Measurements from ENCODE around the gene HACE1. TPM values are rescaled to one million over a fixed set of nuclear protein-coding genes. Genes with fewer than 3 reads are reported as not detected.
"Not testable (repeated sequence)": the region's sequence is repeated elsewhere in the genome, so short reads cannot be mapped to it uniquely, and the experiment has no call there.

Gene HACE1
- polyA plus RNA-seq, 6 donors from 2014 or later: 2.6 to 6.4 (median 5.1) TPM

- H3K4me1 Mint-ChIP-seq: peaks cover 3 to 36% (median 4%) of the 10 kb centered on the region in 3 donors
- H3K9me3 Mint-ChIP-seq: peaks cover 5 to 21% (median 19%) of the 10 kb centered on the region in 7 donors
- not testable (repeated sequence) for H3K27me3 Mint-ChIP-seq; DNase-seq; H3K4me3 Mint-ChIP-seq; ATAC-seq (ENCODE audit: low read depth in 2 of 2)
- H3K36me3 Mint-ChIP-seq: peaks cover 32 to 42% of the 10 kb centered on the region in 2 donors
- peak overlapping the region in 1 of 6 donors; percentile 55 for H3K27ac Mint-ChIP-seq
Observed at GRCh38 chr6:104805335-104805734, 54.4 kb downstream of the HACE1 start.

DNA sequence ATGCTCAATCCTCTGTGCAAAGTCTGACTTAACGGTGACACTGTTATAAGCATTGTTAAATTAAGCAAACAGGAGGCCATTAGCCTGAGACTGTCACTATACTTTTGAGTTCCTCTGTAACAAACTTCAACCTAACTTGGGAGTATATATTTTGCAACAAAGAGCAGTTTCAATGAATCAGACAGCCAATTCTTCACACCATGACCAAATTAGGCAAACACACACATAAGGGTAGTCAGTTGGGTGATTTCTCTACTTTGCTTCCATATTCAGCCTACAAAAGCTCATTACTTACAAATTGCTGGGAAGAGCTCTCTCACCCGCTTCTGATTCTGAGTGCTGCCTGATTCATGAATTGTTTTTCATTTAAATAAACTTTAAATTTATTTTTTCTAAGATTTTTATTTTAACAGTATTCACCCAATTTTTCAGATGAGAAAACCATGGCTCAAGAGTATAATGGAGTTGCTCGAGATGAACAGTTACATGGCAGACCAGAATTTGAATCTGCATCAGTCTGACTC is 60.5 kb downstream of the HACE1 start:
- no peak overlapping the region for H3K27ac Mint-ChIP-seq
- peaks cover 3 to 32% (median 4%) of the 10 kb centered on the region in 3 donors for H3K4me1 Mint-ChIP-seq
- ATAC-seq (ENCODE audit: low read depth in 2 of 2): no peak
- no peaks in the 10 kb centered on the region for H3K27me3 Mint-ChIP-seq
- H3K36me3 Mint-ChIP-seq: peaks cover 16 to 28% of the 10 kb centered on the region in 2 donors
- DNase-seq: no peak
- H3K9me3 Mint-ChIP-seq: peaks cover 0 to 16% (median 6%) of the 10 kb centered on the region in 7 donors
- no peak overlapping the region for H3K4me3 Mint-ChIP-seq

DNA sequence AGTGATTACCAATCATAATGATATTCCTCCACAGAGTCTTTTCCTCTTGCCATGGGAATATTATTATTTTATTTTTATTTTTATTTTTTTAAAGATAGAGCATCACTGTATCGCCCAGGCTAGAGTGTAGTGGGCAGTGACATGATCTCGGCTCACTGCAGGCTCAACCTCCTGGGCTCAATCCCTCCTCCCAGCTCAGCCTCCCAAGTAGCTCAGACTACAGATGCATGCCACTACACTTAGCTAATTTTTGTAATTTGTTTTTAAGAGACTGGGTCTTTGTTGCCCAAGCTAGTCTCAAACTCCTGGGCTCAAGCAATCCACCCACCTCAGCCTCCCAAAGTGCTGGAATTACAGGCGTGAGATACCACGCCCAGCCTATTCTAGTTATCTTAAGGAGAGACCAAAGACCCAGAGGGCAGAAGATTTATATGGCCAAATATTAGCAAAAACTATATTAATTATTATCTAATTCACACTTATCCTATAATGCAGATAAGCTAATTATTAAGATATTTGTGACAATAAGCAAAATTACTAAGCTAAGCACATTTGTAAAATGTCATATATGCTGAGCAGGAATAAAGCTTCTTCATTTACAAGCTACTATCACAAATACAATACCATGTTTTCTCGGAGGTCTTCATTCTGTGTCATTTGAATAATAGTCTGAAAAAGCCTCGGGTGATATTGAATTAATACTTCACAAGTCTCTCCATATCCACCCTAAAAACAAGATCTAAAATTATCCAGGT is 63.5 kb downstream of the HACE1 start:
- H3K4me3 Mint-ChIP-seq: no peak overlapping the region
- ATAC-seq (ENCODE audit: low read depth in 2 of 2): no peak
- peaks cover 0 to 7% (median 0%) of the 10 kb centered on the region in 3 donors for H3K4me1 Mint-ChIP-seq
- peaks cover 8 to 23% of the 10 kb centered on the region in 2 donors for H3K36me3 Mint-ChIP-seq
- no peak overlapping the region for H3K27ac Mint-ChIP-seq
- H3K27me3 Mint-ChIP-seq: no peaks in the 10 kb centered on the region
- peaks cover 0 to 6% (median 3%) of the 10 kb centered on the region in 7 donors for H3K9me3 Mint-ChIP-seq
- DNase-seq: no peak

- DNase-seq (no peak), ATAC-seq (ENCODE audit: low read depth in 2 of 2) (no peak)
- no peaks in the 10 kb centered on the region for H3K4me1 Mint-ChIP-seq
- H3K4me3 Mint-ChIP-seq: no peak overlapping the region
- H3K27ac Mint-ChIP-seq: no peak overlapping the region
- H3K27me3 Mint-ChIP-seq: no peaks in the 10 kb centered on the region
- H3K9me3 Mint-ChIP-seq: no peaks in the 10 kb centered on the region
- H3K36me3 Mint-ChIP-seq: peaks cover 0 to 19% of the 10 kb centered on the region in 2 donors
Observed at GRCh38 chr6:104795363-104795762, 64.4 kb downstream of the HACE1 start.

DNA sequence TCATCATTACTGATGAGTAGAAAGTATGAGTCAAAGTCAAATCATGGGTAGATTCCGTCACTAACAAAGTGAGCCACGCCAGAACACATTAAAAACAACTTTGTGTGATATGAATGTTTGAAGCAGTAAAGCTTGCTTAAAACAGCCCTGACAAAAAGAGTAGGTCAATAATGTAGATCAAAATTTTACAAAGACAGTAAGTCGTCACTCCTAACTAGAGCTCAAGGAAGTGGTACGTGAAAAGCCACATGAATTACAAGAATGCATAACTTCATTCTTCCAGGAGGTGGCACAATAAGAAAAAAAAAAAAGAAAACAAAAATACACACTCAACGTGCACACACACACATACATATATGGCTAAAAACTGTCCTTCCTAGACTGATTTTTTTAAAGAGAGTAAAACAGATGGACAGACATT is 69.9 kb downstream of the HACE1 start:
- Mint-ChIP-seq H3K4me1 (peaks cover 0 to 4% (median 0%) of the 10 kb centered on the region in 3 donors), H3K27me3 (no peaks in the 10 kb centered on the region), H3K4me3 (no peak overlapping the region), H3K9me3 (no peaks in the 10 kb centered on the region), H3K27ac (peak overlapping the region in 2 of 6 donors; percentile 4 to 37), H3K36me3 (peaks cover 0 to 30% of the 10 kb centered on the region in 2 donors)
- DNase-seq (no peak), ATAC-seq (ENCODE audit: low read depth in 2 of 2) (no peak)

GRCh38 chr6:104788400-104788799 is 71.3 kb downstream of the HACE1 start:
- DNase-seq (no peak), ATAC-seq (ENCODE audit: low read depth in 2 of 2) (no peak)
- Mint-ChIP-seq H3K27ac (peak overlapping the region in 1 of 6 donors; percentile 12), H3K36me3 (peaks cover 3 to 29% of the 10 kb centered on the region in 2 donors), H3K4me3 (no peak overlapping the region), H3K9me3 (no peaks in the 10 kb centered on the region), H3K4me1 (peaks cover 0 to 4% (median 0%) of the 10 kb centered on the region in 3 donors), H3K27me3 (no peaks in the 10 kb centered on the region)

GRCh38 chr6:104787305-104787704 is 72.4 kb downstream of the HACE1 start:
- H3K27me3 Mint-ChIP-seq: no peaks in the 10 kb centered on the region

DNA sequence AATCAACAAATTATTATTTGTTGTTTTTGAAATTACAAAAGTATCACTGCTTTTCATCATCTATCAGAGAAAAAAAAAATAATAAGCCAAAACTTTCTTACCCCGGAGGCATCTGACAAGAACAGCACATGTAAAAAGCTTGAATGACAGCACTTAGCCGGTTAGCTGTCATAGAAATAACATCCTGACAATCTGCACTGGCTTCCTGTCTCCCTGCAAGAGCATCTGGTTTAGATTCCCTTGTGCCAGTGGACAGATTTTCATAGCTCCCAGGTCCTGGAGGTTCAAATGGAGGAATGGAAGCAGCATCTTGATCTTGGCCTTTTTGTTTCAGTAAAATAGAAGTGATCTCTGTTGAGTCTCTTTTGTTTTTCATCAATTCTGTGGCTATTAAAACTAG is 74.8 kb downstream of the HACE1 start:
- no peaks in the 10 kb centered on the region for H3K9me3 Mint-ChIP-seq
- ATAC-seq (ENCODE audit: low read depth in 2 of 2) (no peak), DNase-seq (no peak)
- H3K4me1 Mint-ChIP-seq: peaks cover 0 to 4% (median 0%) of the 10 kb centered on the region in 3 donors
- H3K27ac Mint-ChIP-seq: no peak overlapping the region
- H3K36me3 Mint-ChIP-seq: peaks cover 20 to 40% of the 10 kb centered on the region in 2 donors
- no peak overlapping the region for H3K4me3 Mint-ChIP-seq
- no peaks in the 10 kb centered on the region for H3K27me3 Mint-ChIP-seq

More at GRCh38 chr6:104787305-104787704, 72.4 kb downstream of the HACE1 start:
- Mint-ChIP-seq H3K4me1 (peaks cover 0 to 4% (median 0%) of the 10 kb centered on the region in 3 donors), H3K27ac (no peak overlapping the region), H3K4me3 (no peak overlapping the region), H3K36me3 (peaks cover 10 to 30% of the 10 kb centered on the region in 2 donors), H3K9me3 (no peaks in the 10 kb centered on the region)
- no peak for DNase-seq
- no peak for ATAC-seq (ENCODE audit: low read depth in 2 of 2)

DNA sequence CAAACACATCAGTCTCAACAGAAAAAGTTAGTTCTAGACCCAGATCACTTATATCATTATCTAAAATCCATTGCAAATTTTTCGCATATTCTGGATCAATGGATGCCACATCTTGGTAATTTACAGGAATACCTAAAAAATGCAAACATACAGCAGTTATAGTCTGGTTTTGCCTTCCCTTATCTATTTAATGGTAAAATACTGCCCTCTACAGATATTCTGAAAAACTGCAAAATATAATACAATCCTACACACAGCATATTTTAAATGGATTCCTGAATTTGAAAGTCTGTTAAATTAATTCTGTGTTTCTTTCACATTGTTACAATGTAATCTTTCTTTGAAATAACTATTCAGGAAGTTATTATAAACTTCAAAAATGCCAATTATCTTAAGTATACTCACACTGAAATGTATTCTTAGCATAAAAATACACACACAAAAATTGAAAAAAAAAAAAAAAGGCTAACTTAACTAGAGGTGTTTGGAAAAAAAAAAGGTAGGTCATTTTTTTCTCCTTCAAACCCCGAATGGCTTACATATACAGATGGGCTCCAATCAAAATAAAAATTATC is 88.4 kb downstream of the HACE1 start:
- H3K4me1 Mint-ChIP-seq: no peaks in the 10 kb centered on the region
- no peaks in the 10 kb centered on the region for H3K9me3 Mint-ChIP-seq
- no peak overlapping the region for H3K4me3 Mint-ChIP-seq
- no peak overlapping the region for H3K27ac Mint-ChIP-seq
- H3K36me3 Mint-ChIP-seq: peaks cover 0 to 5% of the 10 kb centered on the region in 2 donors
- H3K27me3 Mint-ChIP-seq: no peaks in the 10 kb centered on the region
- ATAC-seq (ENCODE audit: low read depth in 2 of 2) (no peak), DNase-seq (no peak)

DNA sequence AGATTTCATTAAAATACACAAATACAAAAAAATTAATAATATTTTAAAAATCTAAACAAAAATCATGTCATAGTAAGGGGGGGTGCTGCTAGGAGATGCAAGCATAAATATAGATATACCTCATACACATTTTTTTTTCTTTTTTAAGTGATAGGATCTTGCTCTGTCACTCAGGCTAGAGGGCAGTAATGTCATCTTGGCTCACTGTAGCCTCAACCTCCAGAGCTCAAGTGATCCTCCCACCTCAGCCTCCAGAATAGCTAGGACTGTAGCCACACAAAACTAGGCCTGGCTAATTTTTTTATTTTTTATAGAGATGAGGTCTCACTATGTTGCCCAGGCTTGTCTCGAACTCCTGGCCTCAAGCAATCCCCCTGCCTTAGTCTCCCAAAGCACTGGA is 90.8 kb downstream of the HACE1 start:
- H3K27me3 Mint-ChIP-seq: no peaks in the 10 kb centered on the region
- H3K4me3 Mint-ChIP-seq: no peak overlapping the region
- H3K9me3 Mint-ChIP-seq: no peaks in the 10 kb centered on the region
- H3K36me3 Mint-ChIP-seq: peaks cover 0 to 20% of the 10 kb centered on the region in 2 donors
- no peak overlapping the region for H3K27ac Mint-ChIP-seq
- H3K4me1 Mint-ChIP-seq: no peaks in the 10 kb centered on the region
- DNase-seq (no peak), ATAC-seq (ENCODE audit: low read depth in 2 of 2) (no peak)

- H3K4me3 Mint-ChIP-seq: no peak overlapping the region
- H3K36me3 Mint-ChIP-seq: peaks cover 0 to 28% of the 10 kb centered on the region in 2 donors
- H3K27ac Mint-ChIP-seq: no peak overlapping the region
- no peak for ATAC-seq (ENCODE audit: low read depth in 2 of 2)
- H3K27me3 Mint-ChIP-seq: no peaks in the 10 kb centered on the region
- H3K9me3 Mint-ChIP-seq: peaks cover 0 to 7% (median 0%) of the 10 kb centered on the region in 7 donors
- H3K4me1 Mint-ChIP-seq: no peaks in the 10 kb centered on the region
- DNase-seq: no peak
Observed at GRCh38 chr6:104766595-104766994, 93.1 kb downstream of the HACE1 start.

DNA sequence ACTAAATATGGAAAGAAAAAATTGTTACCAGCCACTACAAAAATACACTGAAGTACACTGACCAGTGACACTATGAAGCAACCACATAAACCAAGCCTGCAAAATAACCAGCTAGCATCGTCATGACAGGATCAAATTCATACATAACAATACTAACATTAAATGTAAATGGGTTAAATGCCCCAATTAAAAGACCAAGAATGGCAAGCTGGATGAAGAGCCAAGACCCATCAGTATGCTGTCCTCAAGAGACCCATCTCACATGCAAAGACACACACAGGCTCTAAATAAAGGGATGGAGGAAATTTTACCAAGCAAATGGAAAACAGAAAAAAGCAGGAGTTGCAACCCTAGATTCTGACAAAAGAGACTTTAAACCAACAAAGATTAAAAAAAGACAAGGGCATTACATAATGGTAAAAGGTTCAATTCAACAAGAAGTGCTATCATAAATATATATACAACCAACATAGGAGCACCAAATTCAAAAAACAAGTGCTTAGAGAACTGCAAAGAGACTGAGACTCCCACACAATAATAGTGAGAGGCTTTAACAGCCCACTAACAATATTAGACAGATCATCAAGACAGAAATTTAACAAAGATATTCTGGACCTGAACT is 104.8 kb downstream of the HACE1 start:
- Mint-ChIP-seq H3K4me1 (no peaks in the 10 kb centered on the region), H3K27ac (no peak overlapping the region), H3K36me3 (peaks cover 48 to 63% of the 10 kb centered on the region in 2 donors), H3K9me3 (peaks cover 18 to 43% (median 31%) of the 10 kb centered on the region in 7 donors), H3K27me3 (no peaks in the 10 kb centered on the region), H3K4me3 (no peak overlapping the region)
- ATAC-seq (ENCODE audit: low read depth in 2 of 2): no peak
- DNase-seq: no peak

DNA sequence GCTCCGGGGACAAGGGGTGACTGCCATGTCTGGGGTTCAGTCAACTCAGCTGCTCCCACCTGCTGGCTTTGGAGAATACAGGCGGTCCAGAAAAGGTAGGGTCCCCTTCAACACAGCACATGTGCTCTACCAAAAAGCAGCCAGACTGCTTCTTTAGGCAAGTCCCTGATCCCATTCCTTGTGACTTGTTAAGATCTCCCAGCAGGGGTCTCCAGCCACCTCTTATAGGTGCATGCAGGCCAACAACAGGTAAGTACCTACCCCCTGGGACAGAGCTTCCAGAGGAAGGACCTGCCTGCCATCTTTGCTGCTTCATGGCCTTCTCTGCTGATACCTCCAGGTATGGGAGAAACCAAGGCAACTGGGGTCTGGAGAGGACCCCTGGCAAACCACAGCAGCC is 106.5 kb downstream of the HACE1 start:
- peaks cover 18 to 43% (median 26%) of the 10 kb centered on the region in 7 donors for H3K9me3 Mint-ChIP-seq
- peaks cover 34 to 48% of the 10 kb centered on the region in 2 donors for H3K36me3 Mint-ChIP-seq
- no peaks in the 10 kb centered on the region for H3K4me1 Mint-ChIP-seq
- DNase-seq (no peak), ATAC-seq (ENCODE audit: low read depth in 2 of 2) (no peak)
- H3K27me3 Mint-ChIP-seq: no peaks in the 10 kb centered on the region
- H3K27ac Mint-ChIP-seq: no peak overlapping the region
- no peak overlapping the region for H3K4me3 Mint-ChIP-seq

Measured in naive B cell (primary cell).